H1 (cell line): ENCODE measurements around the gene PBX3. TPM values are rescaled to one million over a fixed set of nuclear protein-coding genes. Genes with fewer than 3 reads are reported as not detected.

Experiments used
- CTCF ChIA-PET: fragments of 300-600 bp; sonication (Branson Sonifier 250); formaldehyde crosslinking; loops from one replicate; lab custom pipeline; 2021; ENCODE audit not compliant: partially characterized antibody; lab: Charles Lee
- POLR2A ChIA-PET: fragments of 300-600 bp; sonication (Branson Sonifier 250); formaldehyde crosslinking; loops from one replicate; lab custom pipeline; 2021; ENCODE audit warnings: inconsistent platforms; ENCODE audit not compliant: partially characterized antibody; lab: Charles Lee
- DNase-seq, 2 experiments: peaks; one replicate each; pipeline versions ENCODE4 v3.0.0 to v3.0.0-alpha.2; 2010 to 2022; ENCODE audit warnings: low spot score in 2 of 2, low read depth in 1 of 2, mixed read lengths in 1 of 2
- FAIRE-seq: peaks from 2 replicates; lab custom pipeline; 2011; peaks lifted over from hg19 to GRCh38; lab: Jason Lieb, UNC
- H2AFZ ChIP-seq: 2 replicates; pipeline ENCODE4 v1.8.1; 2012; ENCODE audit warnings: low read length, inconsistent platforms
- H2AK5ac ChIP-seq: 2 replicates; pipeline ENCODE4 v1.6.1; 2013; ENCODE audit warnings: low read depth, low read length
- H2BK120ac ChIP-seq: replicated peaks from 2 replicates; pipeline ENCODE3; 2013; ENCODE audit warnings: low read depth, low read length, inconsistent platforms
- H2BK12ac ChIP-seq: 2 replicates; pipeline ENCODE4 v1.6.1; 2013; ENCODE audit warnings: low read depth, low read length
- H2BK15ac ChIP-seq: 2 replicates; pipeline ENCODE4 v1.6.1; 2013; ENCODE audit warnings: low read length
- H2BK20ac ChIP-seq: 2 replicates; pipeline ENCODE4 v1.6.1; 2013; ENCODE audit warnings: low read length
- H2BK5ac ChIP-seq: 2 replicates; pipeline ENCODE4 v1.6.1; 2013; ENCODE audit warnings: low read depth, low read length
- H3K14ac ChIP-seq: 2 replicates; pipeline ENCODE4 v1.6.1; 2013; ENCODE audit warnings: inconsistent platforms; ENCODE audit not compliant: insufficient read length
- H3K18ac ChIP-seq: 2 replicates; pipeline ENCODE4 v1.6.1; 2013; ENCODE audit warnings: low read length; ENCODE audit errors: extremely low read depth
- H3K23ac ChIP-seq: 2 replicates; pipeline ENCODE4 v1.6.1; 2013; ENCODE audit warnings: inconsistent platforms; ENCODE audit not compliant: insufficient read length
- H3K23me2 ChIP-seq: 2 replicates; pipeline ENCODE4 v1.6.1; 2013; ENCODE audit warnings: low read depth, low read length
- H3K27ac ChIP-seq: 2 replicates; pipeline ENCODE4 v1.6.1; 2011; ENCODE audit warnings: low read depth, low read length, inconsistent platforms
- H3K27me3 ChIP-seq, 4 experiments: replicated peaks in 1 of 4; 1 replicate in 1 of 4; 2 replicates in 3 of 4; pipeline versions ENCODE4 v1.6.1 to v1.8.1; 2011 to 2013; ENCODE audit warnings: low read length in 3 of 4, mild to moderate bottlenecking in 3 of 4, inconsistent platforms in 2 of 4, mixed read lengths in 2 of 4, moderate library complexity in 1 of 4; ENCODE audit not compliant: control insufficient read depth in 3 of 4, insufficient read depth in 3 of 4; ENCODE audit errors: extremely low read depth in 1 of 4
- H3K36me3 ChIP-seq, 4 experiments: 2 replicates each; pipeline versions ENCODE4 v1.6.1 to v1.8.1; 2011 to 2013; ENCODE audit warnings: mild to moderate bottlenecking in 4 of 4, low read length in 3 of 4, moderate library complexity in 2 of 4, control low read depth in 1 of 4, inconsistent platforms in 1 of 4; ENCODE audit not compliant: insufficient read depth in 4 of 4, control insufficient read depth in 2 of 4
- H3K4ac ChIP-seq: replicated peaks from 2 replicates; pipeline ENCODE3; 2013; ENCODE audit warnings: low read length, low read depth, mixed read lengths, inconsistent platforms; ENCODE audit not compliant: insufficient read length
- H3K4me1 ChIP-seq, 4 experiments: replicated peaks in 1 of 4; 1 replicate in 1 of 4; 2 replicates in 3 of 4; pipeline versions ENCODE4 v1.6.1 to v1.8.1; 2011 to 2013; ENCODE audit warnings: low read length in 3 of 4, inconsistent platforms in 2 of 4, mixed read lengths in 1 of 4; ENCODE audit not compliant: insufficient read depth in 4 of 4, control insufficient read depth in 3 of 4
- H3K4me2 ChIP-seq, 2 experiments: 2 replicates each; pipeline versions ENCODE4 v1.6.1 to v1.8.1; 2011 to 2013; ENCODE audit warnings: low read depth in 2 of 2, low read length in 2 of 2, control low read depth in 1 of 2, inconsistent platforms in 1 of 2, mild to moderate bottlenecking in 1 of 2; ENCODE audit not compliant: insufficient read depth in 1 of 2
- H3K4me3 ChIP-seq, 4 experiments: fragments of 200-600, 300-600 bp in 1 of 4; sonication (generic), shearing (Covaris generic), sonication (Bioruptor Twin) in 1 of 4; 2 replicates each; pipeline versions ENCODE4 v1.5.1 to v1.8.1; 2011 to 2016; ENCODE audit warnings: low read length in 4 of 4, low read depth in 3 of 4, control low read depth in 2 of 4, inconsistent platforms in 2 of 4, mild to moderate bottlenecking in 2 of 4, mixed read lengths in 1 of 4, moderate library complexity in 1 of 4; ENCODE audit not compliant: insufficient read depth in 2 of 4; ENCODE audit errors: extremely low read depth in 1 of 4
- H3K56ac ChIP-seq: replicated peaks from 2 replicates; pipeline ENCODE3; 2013; ENCODE audit warnings: low read depth, mild to moderate bottlenecking, mixed read lengths, low read length, inconsistent platforms; ENCODE audit not compliant: insufficient read length
- H3K79me1 ChIP-seq: 2 replicates; pipeline ENCODE4 v1.6.1; 2013; ENCODE audit warnings: low read depth, low read length, control low read depth
- H3K79me2 ChIP-seq, 2 experiments: 2 replicates each; pipeline versions ENCODE4 v1.6.1 to v1.8.1; 2012 to 2013; ENCODE audit warnings: low read length in 2 of 2, mild to moderate bottlenecking in 2 of 2, inconsistent platforms in 1 of 2; ENCODE audit not compliant: insufficient read depth in 2 of 2, control insufficient read depth in 1 of 2
- H3K9ac ChIP-seq, 4 experiments: replicated peaks in 1 of 4; 1 replicate in 1 of 4; 2 replicates in 3 of 4; pipeline versions ENCODE4 v1.6.1 to v1.8.1; 2011 to 2013; ENCODE audit warnings: low read depth in 3 of 4, low read length in 3 of 4, control low read depth in 2 of 4, mild to moderate bottlenecking in 2 of 4, moderate library complexity in 2 of 4, inconsistent platforms in 1 of 4; ENCODE audit errors: extremely low read depth in 1 of 4
- H3K9me3 ChIP-seq, 2 experiments: 2 replicates each; pipeline versions ENCODE4 v1.6.1 to v1.8.1; 2012 to 2013; ENCODE audit warnings: mild to moderate bottlenecking in 2 of 2, moderate library complexity in 2 of 2, control low read depth in 1 of 2, inconsistent platforms in 1 of 2, low read depth in 1 of 2, low read length in 1 of 2, mixed read lengths in 1 of 2; ENCODE audit not compliant: insufficient read depth in 2 of 2
- H4K20me1 ChIP-seq, 2 experiments: replicated peaks in 1 of 2; 2 replicates each; pipeline versions ENCODE3 to v1.8.1; 2011 to 2013; ENCODE audit warnings: inconsistent platforms in 2 of 2, low read length in 2 of 2, mild to moderate bottlenecking in 1 of 2; ENCODE audit not compliant: insufficient read depth in 2 of 2, control insufficient read depth in 1 of 2
- H4K5ac ChIP-seq: 2 replicates; pipeline ENCODE4 v1.6.1; 2013; ENCODE audit warnings: low read length, low read depth, mixed read lengths, inconsistent platforms; ENCODE audit not compliant: insufficient read length
- H4K8ac ChIP-seq: 2 replicates; pipeline ENCODE4 v1.8.0; 2013; ENCODE audit warnings: mild to moderate bottlenecking, moderate library complexity, low read length, inconsistent platforms; ENCODE audit not compliant: insufficient read depth; ENCODE audit errors: extremely low read depth
- H4K91ac ChIP-seq: replicated peaks from 2 replicates; pipeline ENCODE3; 2013; ENCODE audit warnings: low read length, mixed read lengths, inconsistent platforms; ENCODE audit not compliant: insufficient read length
- BRCA1 ChIP-seq: IDR thresholded peaks from 2 replicates; pipeline ENCODE4 v1.6.1; 2012; ENCODE audit warnings: low read depth, low read length, improper control_type of control experiment
- CHD1 ChIP-seq: IDR thresholded peaks from 2 replicates; pipeline ENCODE4 v1.6.1; 2012; ENCODE audit warnings: low read depth, low read length, improper control_type of control experiment
- CREB1 ChIP-seq: IDR thresholded peaks from 2 replicates; pipeline ENCODE4 v1.6.1; 2012; ENCODE audit warnings: inconsistent platforms
- CTBP2 ChIP-seq: IDR thresholded peaks from 2 replicates; pipeline ENCODE4 v1.7.0; 2011; ENCODE audit warnings: borderline replicate concordance, mild to moderate bottlenecking, moderate library complexity, mixed read lengths, low read length; ENCODE audit not compliant: insufficient read depth, insufficient read length
- EZH2 ChIP-seq: fragments of 200-600 bp; sonication (generic); IDR thresholded peaks from 2 replicates; pipeline ENCODE4 v1.7.1; 2012; ENCODE audit warnings: low read depth, mild to moderate bottlenecking, moderate library complexity, low read length, inconsistent platforms; ENCODE audit not compliant: severe bottlenecking
- PHF8 ChIP-seq: fragments of 200-600 bp; sonication (generic); conservative IDR thresholded peaks from 2 replicates; pipeline ENCODE4 v1.7.1; 2012; ENCODE audit warnings: low read depth, mild to moderate bottlenecking, inconsistent platforms, low read length, moderate library complexity
- SIRT6 ChIP-seq: IDR thresholded peaks from one replicate; pipeline ENCODE4 v1.7.1; 2012; ENCODE audit warnings: low read length, inconsistent platforms
- SIX5 ChIP-seq: IDR thresholded peaks from 2 replicates; pipeline ENCODE4 v1.6.1; 2011; ENCODE audit warnings: mild to moderate bottlenecking, low read depth, low read length
- TAF1 ChIP-seq: IDR thresholded peaks from 2 replicates; pipeline ENCODE4 v1.6.1; 2011; ENCODE audit warnings: mild to moderate bottlenecking, low read depth, low read length
- TEAD4 ChIP-seq: IDR thresholded peaks from 2 replicates; pipeline ENCODE4 v1.6.1; 2012; ENCODE audit warnings: low read depth, low read length, inconsistent platforms, mixed read lengths
- WGBS, 2 experiments: shearing (Covaris generic) in 1 of 2; methylation state at CpG; one replicate each; pipeline versions ENCODE4 v1.1.6 to v1.1.7; 2013 to 2015; ENCODE audit warnings: low lambda C conversion rate in 2 of 2, mixed read lengths in 2 of 2, inconsistent platforms in 1 of 2, low coverage in 1 of 2, missing lambda C conversion rate in 1 of 2; ENCODE audit not compliant: insufficient replicate concordance in 2 of 2, insufficient coverage in 1 of 2, insufficient read length in 1 of 2; ENCODE audit errors: extremely low coverage in 1 of 2, missing lambda C conversion rate in 1 of 2; 5-methylcytosine and 5-hydroxymethylcytosine counted together
- polyA plus RNA-seq, 7 experiments: library from polyadenylated mRNA; depleted of rRNA in 3 of 7; stranded (reverse) in 5 of 7; unstranded in 2 of 7; fragments of >200 nt in 5 of 7; fragments of 200-250 nt in 2 of 7; gene quantifications; 1 replicate in 5 of 7; 2 replicates in 1 of 7; 4 replicates in 1 of 7; pipeline versions ENCODE4 v1.2.1 to v1.2.3, GENCODE V29; 2011 to 2013; ENCODE audit warnings: missing spikeins in 2 of 7, mixed read lengths in 2 of 7
- total RNA-seq: library from RNA; stranded (reverse); fragmentation: NEBNext Ultra II Directional; extraction: Animal tissue kit (Norgen Biotek cat#: 25700); gene quantifications from 2 replicates; pipeline ENCODE4 v1.2.1, GENCODE V29; 2021
- TF ChIP-seq, protein P1 (sequence below): IDR thresholded peaks from 2 replicates; pipeline ENCODE4 v1.6.1; 2012; ENCODE audit warnings: inconsistent platforms

PBX3 gene
- total and polyA plus RNA-seq, 2 of the 8 experiments (the other 6 are each of a cell fraction or from before 2014, with no cell fraction given), result 22.7 to 44.3 TPM

DNA sequence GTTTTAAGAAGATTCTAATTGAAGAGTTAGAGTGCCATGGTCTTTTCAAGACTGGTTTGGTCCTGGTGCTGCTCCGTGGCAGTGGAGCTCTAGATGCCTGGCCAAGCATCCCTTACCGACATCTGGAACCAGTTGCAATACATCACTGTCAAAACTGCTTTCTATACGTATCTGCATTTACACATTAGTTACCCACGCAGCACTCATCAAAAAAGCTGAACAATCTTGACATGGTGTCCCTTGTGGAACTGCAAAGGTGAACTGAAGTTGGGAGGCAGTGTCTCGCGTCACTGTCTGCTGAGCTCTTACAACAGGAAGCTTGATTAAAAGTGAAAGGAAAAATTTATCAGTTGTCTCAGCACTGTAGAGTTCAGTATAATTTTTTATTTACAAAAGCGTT, 82.6 kb downstream of the PBX3 start:
- no peak for TF ChIP-seq EZH2
- TF ChIP-seq SIRT6, result no peak
- no peak for TF ChIP-seq TAF1
- TF ChIP-seq TEAD4, result no peak
- TF ChIP-seq SIX5, result no peak
- TF ChIP-seq PHF8, result no peak
- TF ChIP-seq CHD1, result no peak
- no peak for TF ChIP-seq BRCA1
- TF ChIP-seq, protein P1, sequence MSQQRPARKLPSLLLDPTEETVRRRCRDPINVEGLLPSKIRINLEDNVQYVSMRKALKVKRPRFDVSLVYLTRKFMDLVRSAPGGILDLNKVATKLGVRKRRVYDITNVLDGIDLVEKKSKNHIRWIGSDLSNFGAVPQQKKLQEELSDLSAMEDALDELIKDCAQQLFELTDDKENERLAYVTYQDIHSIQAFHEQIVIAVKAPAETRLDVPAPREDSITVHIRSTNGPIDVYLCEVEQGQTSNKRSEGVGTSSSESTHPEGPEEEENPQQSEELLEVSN, result no peak
- TF ChIP-seq CREB1, result no peak
- TF ChIP-seq CTBP2, result no peak
- peaks cover 0 to 3% of the 10 kb centered on the region in 2 experiments for H4K20me1 ChIP-seq
- WGBS, 2 experiments, result 91% methylated on average over 7 of the region's 7 CpGs; no CpG with 5 or more reads in 1 of the 2 experiments
- no peak overlapping the region for H3K18ac ChIP-seq
- H3K23me2 ChIP-seq, result no peaks in the 10 kb centered on the region
- H2BK12ac ChIP-seq, result no peak overlapping the region
- FAIRE-seq (no peak), DNase-seq (no peak)
- H3K79me2 ChIP-seq, result peaks cover 0 to 48% of the 10 kb centered on the region in 2 experiments; a peak in 3 of 4 replicates
- no peak overlapping the region for H3K23ac ChIP-seq
- H4K5ac ChIP-seq, result no peak overlapping the region
- no peak overlapping the region for H3K4me2 ChIP-seq
- no peak overlapping the region for H2AFZ ChIP-seq
- H3K36me3 ChIP-seq, result no peaks in the 10 kb centered on the region; a peak in 1 of 8 replicates
- no peak overlapping the region for H4K91ac ChIP-seq
- H2BK5ac ChIP-seq, result no peak overlapping the region
- no peak overlapping the region for H3K4ac ChIP-seq
- H3K9ac ChIP-seq, result no peak overlapping the region
- H3K14ac ChIP-seq, result no peak overlapping the region
- no peaks in the 10 kb centered on the region for H3K4me1 ChIP-seq
- H3K27me3 ChIP-seq, result no peaks in the 10 kb centered on the region
- H4K8ac ChIP-seq, result no peak overlapping the region
- no peak overlapping the region for H2BK120ac ChIP-seq
- no peak overlapping the region for H2AK5ac ChIP-seq
- H2BK15ac ChIP-seq, result no peak overlapping the region
- ChIA-PET POLR2A (no interaction called here), CTCF (no interaction called here)
- no peak overlapping the region for H2BK20ac ChIP-seq
- no peak overlapping the region for H3K4me3 ChIP-seq
- H3K9me3 ChIP-seq, result no peaks in the 10 kb centered on the region
- H3K27ac ChIP-seq, result no peak overlapping the region
- H3K79me1 ChIP-seq, result no peaks in the 10 kb centered on the region; the same call in 1 of the 2 replicates
- H3K56ac ChIP-seq, result no peak overlapping the region
